H4 (cell line): ENCODE measurements around the gene FES. TPM values are rescaled to one million over a fixed set of nuclear protein-coding genes. Genes with fewer than 3 reads are reported as not detected.
"Not testable (repeated sequence)": the region's sequence is repeated elsewhere in the genome, so short reads cannot be mapped to it uniquely, and the experiment has no call there.

Experiments used
- DNase-seq: peaks from one replicate; pipeline ENCODE4 v3.0.0-alpha.2; 2015; ENCODE audit warnings: low spot score
- total RNA-seq: library from RNA; depleted of rRNA; stranded (reverse); fragments of >200 nt; shearing (Covaris generic); gene quantifications from 2 replicates; pipeline ENCODE4 v1.2.3, GENCODE V29; 2014; rRNA removed

The FES gene
- total RNA-seq: 0.43 and 0.88 TPM in 2 replicates

DNA sequence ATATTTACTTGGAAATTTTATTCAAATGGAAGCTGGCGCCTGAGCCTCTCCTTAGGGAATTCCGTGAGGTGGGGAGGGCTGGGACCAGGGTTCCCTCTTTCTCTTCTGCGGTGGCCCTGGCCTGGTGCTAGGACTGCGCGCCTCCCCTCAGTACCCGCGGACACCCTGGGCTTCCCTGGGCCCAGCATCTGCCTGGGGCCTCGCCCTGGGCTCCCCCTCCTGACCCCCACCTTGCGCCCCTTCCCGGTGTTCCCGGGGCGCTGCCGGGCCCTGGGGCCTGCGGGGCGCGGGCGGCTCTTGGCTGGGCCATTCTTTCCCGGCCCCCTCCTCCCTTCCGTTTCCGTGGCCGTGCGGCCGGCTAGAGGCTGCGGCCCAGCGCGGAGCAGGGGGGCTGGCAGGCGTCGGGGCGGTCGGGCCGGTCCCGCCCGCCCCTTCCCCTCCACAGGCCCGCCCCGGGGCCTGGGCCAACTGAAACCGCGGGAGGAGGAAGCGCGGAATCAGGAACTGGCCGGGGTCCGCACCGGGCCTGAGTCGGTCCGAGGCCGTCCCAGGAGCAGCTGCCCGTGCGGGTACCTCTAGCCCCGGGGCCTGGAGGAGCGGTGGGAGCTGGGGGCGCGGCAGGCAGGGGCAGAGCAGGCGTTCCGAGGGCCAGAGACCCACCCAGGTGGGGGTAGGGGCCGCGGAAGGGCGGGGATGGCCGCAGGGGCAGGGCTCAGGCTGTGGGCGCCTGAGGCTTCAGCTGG, at the start of gene FES:
Gene FES (plus strand): TSS at position 529 of the 743 bp plus-strand sequence. CDS start 542 bp downstream, outside the sequence.
- DNase-seq: no peak

DNA sequence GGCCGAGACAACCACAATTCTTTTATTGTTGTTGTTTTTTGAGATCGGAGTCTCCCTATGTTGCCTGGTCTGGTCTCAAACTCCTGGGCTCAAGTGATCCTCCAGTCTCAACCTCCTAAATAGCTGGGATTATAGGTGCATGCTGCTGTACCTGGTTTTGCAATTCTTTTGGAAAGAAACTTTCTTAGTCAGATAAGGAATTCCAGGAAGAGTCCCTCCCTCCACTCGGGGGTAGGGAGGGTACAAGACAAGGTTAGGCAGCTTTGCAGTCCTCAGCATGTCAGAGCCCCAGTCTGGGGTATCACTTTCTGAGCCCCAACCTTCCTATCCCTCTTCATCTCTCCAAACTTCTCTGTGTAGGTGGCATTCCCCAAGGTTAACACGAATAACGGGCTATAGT, 49.7 kb upstream of the FES start:
- DNase-seq: no peak

DNA sequence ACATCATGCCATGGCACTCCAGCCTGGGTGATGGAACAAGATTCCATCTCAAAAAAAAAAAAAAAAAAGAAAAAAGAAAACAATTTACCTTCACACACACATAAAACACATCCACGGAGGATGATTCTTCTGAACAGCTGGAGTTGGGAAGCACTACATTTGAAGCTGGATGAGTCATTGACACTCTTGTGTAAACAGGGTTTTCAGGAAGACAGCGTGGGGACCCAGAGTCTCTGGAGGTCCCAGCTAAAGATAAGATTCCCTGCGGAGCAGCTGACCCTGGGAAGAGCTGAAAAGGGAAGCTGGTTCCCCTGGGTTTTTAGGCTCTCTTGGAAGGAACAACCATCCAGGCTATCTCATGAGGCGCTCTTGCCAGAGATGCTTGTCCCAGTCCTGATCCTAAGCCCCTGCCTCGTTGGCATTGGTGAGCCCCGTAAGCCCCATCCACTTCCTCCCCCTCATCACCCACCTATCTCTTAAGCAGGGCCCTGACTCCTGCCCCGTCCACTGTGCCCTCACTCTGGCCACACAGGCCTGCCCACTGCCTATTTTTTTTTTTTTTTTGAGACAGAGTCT, 47.9 kb upstream of the FES start:
- peak; percentile 46 for DNase-seq

DNA sequence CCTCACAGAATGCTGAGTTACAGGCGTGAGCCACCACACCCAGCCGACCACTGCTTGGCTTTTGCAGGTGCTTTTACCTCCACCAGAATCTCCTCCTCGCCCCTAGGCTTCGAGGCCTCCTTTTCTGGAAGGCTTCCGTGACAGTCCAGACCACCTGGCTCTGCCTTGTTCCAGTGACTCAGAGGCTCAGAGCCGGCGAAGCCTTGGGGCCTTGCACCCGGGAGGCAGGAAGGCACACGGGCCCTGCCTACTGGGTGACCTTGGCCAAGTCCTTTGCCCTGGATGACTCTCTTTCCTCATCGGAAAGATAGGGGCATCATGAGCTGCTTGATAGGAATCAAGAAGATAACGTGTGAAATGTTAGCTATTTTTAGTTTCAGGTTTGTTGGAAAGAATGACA, 47.2 kb upstream of the FES start:
- no peak for DNase-seq

DNA sequence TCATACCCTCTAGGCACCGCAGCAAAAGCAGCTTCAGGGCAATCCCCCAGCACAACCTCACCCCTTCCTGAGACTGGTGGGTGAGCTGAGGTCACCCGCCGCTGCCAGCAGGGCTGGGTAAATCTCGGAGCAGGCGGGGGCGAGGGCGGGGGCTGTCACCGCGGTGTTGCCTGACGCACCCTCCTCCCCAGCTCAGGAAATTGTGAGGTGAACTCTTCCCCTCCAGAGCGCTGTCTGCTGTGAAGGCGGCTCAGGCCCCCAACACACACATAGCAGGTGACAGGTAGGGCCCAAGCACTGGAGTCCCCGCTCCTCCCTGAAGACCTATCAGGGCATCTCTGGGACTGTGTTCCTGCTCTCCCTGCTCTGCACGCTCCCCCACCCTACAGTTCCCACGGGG, 46.2 kb upstream of the FES start:
- no peak for DNase-seq

DNA sequence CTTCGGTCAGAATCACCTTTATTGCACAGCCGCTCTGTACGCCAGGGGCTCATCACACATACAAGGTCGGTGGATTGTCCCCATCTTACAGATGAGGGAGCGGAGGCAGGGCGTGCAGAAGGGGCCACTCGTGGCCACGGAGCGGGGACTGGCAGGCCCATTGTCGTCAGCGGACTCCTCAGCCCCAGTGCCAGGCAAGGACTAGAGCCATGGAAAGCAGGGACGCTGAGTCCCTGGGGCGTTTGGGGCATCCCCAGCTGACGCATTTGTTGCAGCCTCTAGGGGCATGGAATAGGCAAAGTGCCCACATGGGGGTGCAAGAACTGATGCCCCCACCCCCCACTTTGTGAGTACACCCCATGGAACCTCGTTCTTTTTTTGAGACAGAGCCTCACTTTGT, 45.8 kb upstream of the FES start:
- DNase-seq: no peak

DNA sequence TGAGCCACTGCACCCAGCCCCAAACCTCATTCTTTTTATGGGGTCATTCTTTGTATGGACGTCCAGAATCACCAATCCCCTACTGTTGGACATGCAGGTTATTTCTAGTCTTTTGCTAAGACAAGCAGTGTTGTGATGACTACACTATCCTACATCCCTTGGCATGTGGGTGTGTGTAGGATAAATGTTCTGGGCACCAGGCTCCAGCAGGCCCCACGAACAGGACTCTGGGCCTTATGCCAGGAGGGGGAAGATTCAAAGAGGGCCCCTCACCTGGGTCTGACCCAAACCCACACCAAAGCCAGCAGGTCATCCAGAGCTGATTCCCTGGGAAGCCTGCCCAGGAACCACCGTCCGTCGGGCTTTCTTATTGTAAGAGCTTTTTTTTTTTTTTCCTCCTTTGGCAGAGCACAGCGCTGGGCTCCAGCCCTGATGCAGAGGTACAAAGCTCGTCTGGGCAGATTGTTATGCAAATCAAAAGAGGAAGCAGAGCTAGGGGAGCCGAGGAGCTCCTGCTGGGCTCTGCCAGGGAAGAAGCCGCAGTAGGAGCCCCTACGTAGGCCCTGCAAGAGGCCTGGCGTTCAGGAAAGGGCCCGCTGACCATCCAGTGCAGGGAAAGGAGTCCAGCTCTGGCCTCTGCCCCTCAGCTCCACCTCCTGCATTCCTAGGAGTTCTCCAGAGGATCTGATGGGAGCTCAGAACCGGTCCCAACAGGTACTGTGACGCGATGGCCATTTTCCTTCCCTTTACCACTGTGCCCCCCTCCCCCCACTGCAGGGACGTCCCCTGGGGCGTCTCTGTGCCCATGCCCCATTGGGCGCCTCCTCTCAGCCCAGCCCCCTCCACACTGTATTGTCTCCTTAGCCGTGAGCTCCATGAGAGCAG, 44.9 kb upstream of the FES start:
- DNase-seq: no peak

DNA sequence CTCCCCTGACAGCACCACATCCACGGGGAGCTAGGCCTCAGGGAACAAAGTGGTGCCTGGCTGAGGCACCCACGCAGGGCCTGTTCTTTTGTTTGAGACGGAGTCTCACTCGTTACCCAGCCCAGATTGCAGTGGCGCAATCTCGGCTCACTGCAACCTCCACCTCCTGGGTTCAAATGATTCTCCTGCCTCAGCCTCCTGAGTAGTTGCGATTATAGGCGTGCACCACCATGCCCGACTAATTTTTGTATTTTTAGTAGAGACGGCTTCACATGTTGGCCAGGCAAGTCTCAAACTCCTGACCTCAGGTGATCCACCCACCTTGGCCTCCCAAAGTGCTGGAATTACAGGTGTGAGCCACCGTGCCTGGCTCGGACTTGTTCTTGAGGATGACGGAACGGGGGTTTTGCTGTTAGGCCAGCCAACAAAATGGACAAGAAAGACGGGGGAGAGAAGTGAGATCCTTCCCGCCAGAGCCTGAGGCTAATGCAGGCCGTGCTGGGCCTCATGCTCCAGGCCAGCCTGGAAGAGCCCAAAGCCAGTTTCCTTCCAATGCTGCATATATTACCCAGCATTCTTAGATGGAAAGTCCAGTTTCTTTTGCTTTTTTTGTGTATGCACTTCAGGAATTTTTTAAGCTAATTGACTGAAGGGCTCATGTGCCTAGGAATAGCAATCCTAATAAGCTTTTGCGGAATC, 44.0 kb upstream of the FES start:
- no peak for DNase-seq

DNA sequence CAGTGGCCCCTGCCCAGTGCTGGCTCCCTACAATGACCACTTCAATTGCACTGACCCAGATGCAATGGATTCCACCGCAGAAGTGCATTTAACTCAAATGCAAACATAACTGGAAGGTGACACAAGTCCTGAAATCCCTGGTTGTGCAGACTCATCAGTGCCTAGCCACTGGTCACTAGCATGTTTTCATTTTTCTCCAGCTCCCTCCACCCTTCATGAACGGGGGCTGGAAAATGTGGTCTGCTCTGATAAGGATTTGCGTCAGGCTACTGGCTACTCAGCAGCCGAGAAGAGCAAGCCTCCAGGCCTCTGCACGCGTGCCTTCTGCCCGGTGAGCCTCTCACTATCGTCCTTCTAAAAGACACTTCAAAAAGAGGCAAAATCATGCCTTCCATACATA, 43.4 kb upstream of the FES start:
- DNase-seq: no peak

DNA sequence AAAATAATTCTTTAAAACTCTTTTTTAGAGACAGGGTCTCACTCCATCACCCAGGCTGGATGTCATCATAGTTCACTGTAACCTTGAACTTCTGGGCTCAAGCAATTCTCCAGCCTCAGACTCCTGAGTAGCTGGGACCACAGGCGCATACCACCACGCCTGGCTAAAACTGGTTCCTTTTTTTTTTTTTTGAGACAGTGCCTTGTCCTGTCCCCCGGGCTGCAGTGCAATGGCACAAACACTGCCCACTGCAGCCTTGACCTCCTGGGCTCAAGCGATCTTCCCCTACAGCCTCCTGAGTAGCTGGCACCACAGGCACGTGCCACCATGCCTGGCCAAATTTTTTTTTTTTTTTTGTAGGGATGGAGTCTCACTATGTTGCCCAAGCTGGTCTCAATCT, 39.6 kb upstream of the FES start:
- DNase-seq: no peak

DNA sequence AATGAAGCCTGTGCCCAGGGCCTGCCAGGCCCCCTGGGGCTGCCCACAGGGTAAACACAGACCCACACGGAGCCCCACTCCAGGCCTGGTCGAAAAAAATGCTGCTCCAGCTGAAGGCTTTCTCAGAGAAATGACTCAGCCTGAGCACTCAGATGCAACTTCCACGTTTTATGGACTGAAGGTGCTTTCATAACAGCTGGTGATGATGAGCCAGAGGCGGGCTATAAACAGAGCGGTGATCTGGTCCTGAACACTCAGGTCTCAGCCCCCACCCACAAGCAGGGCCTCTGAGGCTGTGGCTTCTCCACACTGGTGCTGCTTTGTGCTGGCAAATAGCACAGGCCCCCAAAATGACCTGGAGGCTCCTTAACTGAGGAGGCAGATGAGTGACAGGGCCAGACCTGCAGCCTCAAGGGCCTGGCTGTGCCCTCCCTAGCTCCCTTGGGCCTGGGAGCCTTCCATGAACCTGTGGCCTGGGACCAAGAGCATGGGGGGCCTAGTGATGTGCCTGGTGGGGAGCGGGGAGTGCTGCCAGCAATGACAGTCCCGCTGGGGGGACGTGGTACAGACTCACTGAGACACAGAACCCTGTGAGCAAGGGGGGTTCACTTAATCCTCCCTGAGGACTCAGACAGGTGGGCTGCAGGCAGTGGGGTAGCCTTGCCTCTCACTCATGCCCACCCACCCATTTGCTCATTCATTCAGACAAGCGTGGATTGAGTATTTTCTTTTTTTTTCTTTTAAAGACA, 38.9 kb upstream of the FES start:
- DNase-seq: peak; percentile 79

DNA sequence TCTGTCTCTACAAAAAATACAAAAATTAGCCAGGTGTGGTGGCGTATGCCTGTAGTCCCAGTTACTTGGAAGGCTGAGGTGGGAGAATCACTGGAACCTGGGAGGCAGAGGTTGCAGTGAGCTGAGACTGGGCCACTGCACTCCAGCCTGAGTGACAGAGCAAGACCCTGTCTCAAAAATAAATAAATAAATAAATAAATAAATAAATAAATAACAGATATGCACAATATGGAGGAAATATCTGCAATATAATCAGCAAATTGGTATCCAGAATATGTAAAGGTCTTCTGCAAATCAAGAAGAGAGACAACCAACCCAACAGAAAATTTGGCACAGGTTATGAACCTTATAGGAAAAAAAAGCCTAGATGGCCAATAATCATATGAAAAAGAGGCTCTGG, 34.9 kb upstream of the FES start:
- not testable (repeated sequence) for DNase-seq

DNA sequence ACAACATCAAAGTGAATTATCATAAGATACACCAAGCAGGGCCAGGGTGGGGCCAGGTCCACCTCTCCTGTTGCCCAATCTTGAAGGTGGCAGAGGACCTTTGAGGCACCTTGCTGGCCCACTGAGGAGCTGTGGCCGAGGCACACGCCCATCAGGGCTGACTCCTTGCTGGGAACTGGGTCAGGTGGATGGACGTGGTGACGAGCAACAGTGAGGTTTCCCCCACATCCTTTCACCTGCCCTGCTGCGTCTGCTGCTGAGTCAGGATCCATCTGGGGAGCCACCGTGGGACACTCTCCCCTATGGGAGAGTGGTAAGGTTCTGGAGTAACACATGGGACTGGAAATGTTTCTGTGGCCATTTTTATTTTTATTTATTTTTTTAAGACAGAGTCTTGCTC, 33.2 kb upstream of the FES start:
- DNase-seq: no peak

DNA sequence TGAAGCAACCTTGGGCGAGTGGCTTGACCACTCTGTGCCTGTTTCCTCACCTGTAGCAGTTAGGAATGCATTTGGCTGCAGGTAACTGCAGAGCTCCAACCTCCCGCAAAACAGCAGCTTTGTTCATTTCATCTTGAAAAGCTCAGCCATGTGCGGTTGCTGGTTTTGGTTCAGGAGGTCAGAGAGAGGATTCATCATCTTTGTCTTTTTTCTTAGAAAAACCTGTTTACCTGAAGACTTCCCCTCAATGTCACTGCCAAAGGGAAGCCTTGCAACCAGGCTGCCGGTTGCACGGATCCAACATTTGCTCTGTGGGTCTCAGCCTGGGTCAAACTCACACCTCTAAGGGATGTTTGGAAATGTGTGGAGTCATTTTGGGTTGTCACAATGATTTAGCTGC, 32.4 kb upstream of the FES start:
- no peak for DNase-seq

DNA sequence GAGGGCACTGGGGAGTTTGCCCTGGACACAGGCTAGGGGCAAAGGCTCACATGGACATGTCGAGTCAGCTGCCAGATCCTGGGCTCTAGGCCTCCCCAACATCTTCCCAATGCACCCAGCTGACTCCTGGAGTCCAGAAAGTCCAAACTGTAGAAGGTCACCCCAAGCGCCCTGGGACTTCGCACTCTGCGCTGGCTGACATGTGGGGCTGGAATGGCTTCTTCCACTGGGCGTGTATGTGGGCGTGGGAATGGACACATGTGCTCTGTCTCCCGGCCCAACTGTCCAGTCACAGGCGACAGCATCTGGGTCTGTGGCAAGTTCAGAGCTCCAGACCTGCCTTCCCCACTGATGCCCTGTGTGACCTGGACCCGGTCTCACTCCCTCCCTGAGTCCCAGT, 29.2 kb upstream of the FES start:
- no peak for DNase-seq

DNA sequence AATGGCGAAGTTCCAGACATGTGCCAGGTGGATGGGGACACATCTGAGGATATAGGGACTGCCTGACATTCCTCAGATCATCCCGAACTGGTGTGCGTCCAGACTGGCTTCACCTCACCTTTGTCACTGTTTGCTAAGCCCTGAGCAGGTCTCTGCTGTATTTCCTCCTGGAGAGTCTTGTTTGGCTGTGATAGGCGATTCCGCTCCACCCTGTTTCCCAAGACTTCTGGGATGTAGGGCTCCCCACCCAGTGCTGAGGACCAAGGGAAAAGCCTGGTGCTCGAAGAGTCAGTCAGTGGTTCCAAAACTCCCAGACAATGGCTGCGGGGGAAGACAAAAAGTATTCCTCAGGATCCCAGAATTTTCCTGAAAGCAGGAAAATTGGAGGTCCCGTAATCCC, 27.0 kb upstream of the FES start:
- DNase-seq: no peak

DNA sequence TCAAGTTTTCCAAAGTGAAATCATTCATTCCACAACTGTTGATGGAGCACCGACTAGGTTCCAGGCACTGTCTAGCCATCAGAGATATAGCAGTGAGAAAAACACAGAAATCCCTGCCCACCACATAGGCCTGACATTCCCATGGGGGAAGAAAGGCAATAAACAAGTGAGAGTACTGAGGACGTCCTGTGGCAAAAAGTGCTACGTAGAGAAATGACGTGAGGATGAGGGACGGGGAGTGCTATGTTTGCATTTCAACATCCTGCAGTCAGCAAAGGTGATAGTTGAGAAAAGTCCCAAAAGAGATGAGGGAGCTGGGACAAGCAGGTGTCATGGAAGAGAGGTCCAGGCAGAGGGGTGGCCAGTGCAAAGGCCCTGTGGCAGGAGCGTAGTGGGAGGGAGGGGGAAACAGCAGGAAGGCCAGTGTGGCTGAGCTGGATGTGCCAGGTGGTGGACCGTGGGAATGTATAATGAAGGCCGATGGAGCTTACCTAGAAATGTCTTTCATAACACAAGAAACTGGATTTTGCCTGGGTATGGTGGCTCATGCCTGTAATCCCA, 26.3 kb upstream of the FES start:
- DNase-seq: no peak

DNA sequence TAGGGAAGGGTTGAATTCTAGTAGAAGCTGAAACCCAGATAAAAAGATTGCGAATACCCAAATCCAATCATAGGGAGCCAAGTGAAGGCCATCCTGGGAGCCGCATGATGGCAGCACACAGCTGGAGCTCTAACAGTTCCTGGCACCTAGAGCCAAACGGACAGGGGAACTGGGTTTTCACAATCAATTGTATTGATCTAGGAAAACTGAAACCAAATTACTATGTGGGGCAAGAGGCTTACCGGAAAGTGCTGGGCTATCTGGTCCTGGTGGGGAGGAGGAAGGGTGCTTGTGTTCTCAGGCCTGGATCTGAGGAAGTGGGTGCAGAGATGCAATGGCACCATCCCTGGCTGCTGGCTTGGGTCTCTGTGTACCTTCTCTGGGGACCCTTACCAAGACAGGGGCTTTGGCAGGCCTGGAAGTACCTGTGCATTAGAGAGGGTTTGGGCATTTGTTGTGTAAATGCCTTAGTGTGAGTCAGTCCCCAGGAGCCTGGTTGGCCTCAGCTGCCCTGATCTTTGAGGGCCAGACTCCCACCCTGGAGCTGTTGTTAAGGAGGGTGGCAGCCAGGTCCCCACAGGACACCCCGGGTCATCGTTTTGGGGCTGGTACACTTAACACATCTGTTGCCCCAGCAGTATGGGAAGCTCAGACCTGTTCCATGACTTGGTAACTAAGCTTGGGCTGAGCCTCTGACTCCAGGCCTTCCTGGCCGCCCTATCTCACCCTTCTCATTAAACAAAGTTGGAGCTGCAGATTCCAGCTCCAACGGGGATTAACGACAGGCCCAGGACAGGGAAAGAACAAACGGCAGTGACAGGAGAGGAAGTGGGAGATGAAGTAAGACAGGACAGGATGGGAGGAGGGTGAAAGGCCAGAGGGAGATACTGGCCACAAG, 24.8 kb upstream of the FES start:
- no peak for DNase-seq

DNA sequence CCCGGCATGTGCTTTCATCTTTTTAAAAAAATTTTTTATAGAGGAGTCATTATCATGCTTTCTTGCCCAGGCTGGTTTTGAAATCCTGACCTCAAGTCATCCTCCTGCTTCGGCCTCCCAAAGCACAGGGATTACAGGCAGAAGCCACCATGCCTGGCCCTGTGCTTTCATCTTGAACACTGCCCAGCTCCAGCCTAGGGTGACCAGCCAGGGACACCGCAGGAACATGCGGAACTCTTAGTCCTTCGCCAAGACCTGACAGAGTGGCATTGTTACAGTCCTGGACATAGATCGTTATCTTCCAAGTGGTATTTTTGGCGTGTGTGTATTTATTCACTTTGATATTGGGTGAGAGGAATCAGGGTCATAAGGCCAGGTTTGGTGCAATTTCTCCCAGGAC, 23.9 kb upstream of the FES start:
- DNase-seq: no peak
